Activated T-helper 2 cell treated with anti-CD3 and anti-CD28 coated beads, Interferon-gamma antibody, Interleukin-2, Interleukin-4, amounts not matched to agents 10 μg/mL and 5 μg/mL and 100 μg/mL, durations not matched to agents 14 hours and 24 hours and 36 hours (primary cell): Measurements from ENCODE around the gene COMT. TPM values are rescaled to one million over a fixed set of nuclear protein-coding genes. Genes with fewer than 3 reads are reported as not detected.
A peak's percentile ranks its signal among the peaks of the same experiment; 100 is the strongest.

Experiments used
- DNase-seq: peaks from one replicate; pipeline ENCODE4 v3.0.0; 2021; ENCODE audit warnings: low spot score
- H3K27ac Mint-ChIP-seq: one replicate; pipeline ENCODE4 v1.8.0; 2021; ENCODE audit warnings: mixed read lengths
- H3K27me3 Mint-ChIP-seq: one replicate; pipeline ENCODE4 v1.8.0; 2021; ENCODE audit warnings: low read depth, mixed read lengths
- H3K36me3 Mint-ChIP-seq: one replicate; pipeline ENCODE4 v1.8.0; 2021; ENCODE audit warnings: low read depth, mixed read lengths
- H3K4me1 Mint-ChIP-seq: one replicate; pipeline ENCODE4 v1.8.0; 2021; ENCODE audit warnings: low read depth, mixed read lengths
- H3K4me3 Mint-ChIP-seq: one replicate; pipeline ENCODE4 v1.8.0; 2021; ENCODE audit warnings: low read depth, mild to moderate bottlenecking, moderate library complexity, mixed read lengths
- H3K9me3 Mint-ChIP-seq: one replicate; pipeline ENCODE4 v1.8.0; 2021; ENCODE audit warnings: mixed read lengths
- intact Hi-C: fragments of 100-400 bp; cut with micrococcal nuclease; formaldehyde crosslinking; loops from one replicate; pipeline ENCODE4 v1.15.1; 2023
- total RNA-seq: library from RNA; stranded (reverse); gene quantifications from 2 replicates; pipeline ENCODE4 v1.2.3, GENCODE V29; 2022

The COMT gene
- total RNA-seq, 1 donor from 2014 or later, result 93.4 TPM

GRCh38 chr22:19967850-19968449, 26.4 kb downstream of the COMT start:
- DNase-seq, result no peak
- Mint-ChIP-seq H3K27ac (no peak overlapping the region), H3K4me3 (no peak overlapping the region), H3K27me3 (no peaks in the 10 kb centered on the region), H3K36me3 (peaks cover 16% of the 10 kb centered on the region), H3K9me3 (no peaks in the 10 kb centered on the region), H3K4me1 (peaks cover 2% of the 10 kb centered on the region)
- intact Hi-C loops, result no loop called here

GRCh38 chr22:19968450-19968891, 26.9 kb downstream of the COMT start:
- no peak for DNase-seq
- intact Hi-C loops, result no loop called here
- Mint-ChIP-seq H3K4me1 (no peaks in the 10 kb centered on the region), H3K9me3 (no peaks in the 10 kb centered on the region), H3K27ac (no peak overlapping the region), H3K4me3 (no peak overlapping the region), H3K27me3 (no peaks in the 10 kb centered on the region), H3K36me3 (peaks cover 13% of the 10 kb centered on the region)

DNA sequence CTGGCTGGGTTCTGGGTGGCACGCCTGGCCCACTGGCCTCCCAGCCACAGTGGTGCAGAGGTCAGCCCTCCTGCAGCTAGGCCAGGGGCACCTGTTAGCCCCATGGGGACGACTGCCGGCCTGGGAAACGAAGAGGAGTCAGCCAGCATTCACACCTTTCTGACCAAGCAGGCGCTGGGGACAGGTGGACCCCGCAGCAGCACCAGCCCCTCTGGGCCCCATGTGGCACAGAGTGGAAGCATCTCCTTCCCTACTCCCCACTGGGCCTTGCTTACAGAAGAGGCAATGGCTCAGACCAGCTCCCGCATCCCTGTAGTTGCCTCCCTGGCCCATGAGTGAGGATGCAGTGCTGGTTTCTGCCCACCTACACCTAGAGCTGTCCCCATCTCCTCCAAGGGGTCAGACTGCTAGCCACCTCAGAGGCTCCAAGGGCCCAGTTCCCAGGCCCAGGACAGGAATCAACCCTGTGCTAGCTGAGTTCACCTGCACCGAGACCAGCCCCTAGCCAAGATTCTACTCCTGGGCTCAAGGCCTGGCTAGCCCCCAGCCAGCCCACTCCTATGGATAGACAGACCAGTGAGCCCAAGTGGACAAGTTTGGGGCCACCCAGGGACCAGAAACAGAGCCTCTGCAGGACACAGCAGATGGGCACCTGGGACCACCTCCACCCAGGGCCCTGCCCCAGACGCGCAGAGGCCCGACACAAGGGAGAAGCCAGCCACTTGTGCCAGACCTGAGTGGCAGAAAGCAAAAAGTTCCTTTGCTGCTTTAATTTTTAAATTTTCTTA, 27.8 kb downstream of the COMT start:
- no peaks in the 10 kb centered on the region for H3K4me1 Mint-ChIP-seq
- no peak overlapping the region for H3K27ac Mint-ChIP-seq
- intact Hi-C loops, result no loop called here
- no peaks in the 10 kb centered on the region for H3K27me3 Mint-ChIP-seq
- no peak overlapping the region for H3K4me3 Mint-ChIP-seq
- peaks cover 13% of the 10 kb centered on the region for H3K36me3 Mint-ChIP-seq
- DNase-seq, result no peak
- H3K9me3 Mint-ChIP-seq, result no peaks in the 10 kb centered on the region

- peaks cover 9% of the 10 kb centered on the region for H3K36me3 Mint-ChIP-seq
- H3K9me3 Mint-ChIP-seq, result no peaks in the 10 kb centered on the region
- DNase-seq, result no peak
- H3K27ac Mint-ChIP-seq, result no peak overlapping the region
- no peaks in the 10 kb centered on the region for H3K4me1 Mint-ChIP-seq
- intact Hi-C loops, result loop anchor here (2.0 to 5.0 kb wide), 2 partner anchors 57 to 159 kb away; no protein-coding TSS in a partner anchor
- H3K4me3 Mint-ChIP-seq, result no peak overlapping the region
- H3K27me3 Mint-ChIP-seq, result no peaks in the 10 kb centered on the region
Measured at GRCh38 chr22:19970031-19970478, 28.5 kb downstream of the COMT start.

- Mint-ChIP-seq H3K4me3 (no peak overlapping the region), H3K27me3 (no peaks in the 10 kb centered on the region), H3K27ac (no peak overlapping the region), H3K4me1 (no peaks in the 10 kb centered on the region), H3K9me3 (no peaks in the 10 kb centered on the region), H3K36me3 (peaks cover 9% of the 10 kb centered on the region)
- peak; percentile 66 for DNase-seq
- intact Hi-C loops, result loop anchor here (2.0 to 5.0 kb wide), 2 partner anchors 57 to 158 kb away; no protein-coding TSS in a partner anchor
Measured at GRCh38 chr22:19970479-19971275, 29.1 kb downstream of the COMT start.

- Mint-ChIP-seq H3K9me3 (no peaks in the 10 kb centered on the region), H3K4me1 (no peaks in the 10 kb centered on the region), H3K27ac (no peak overlapping the region), H3K27me3 (no peaks in the 10 kb centered on the region), H3K4me3 (no peak overlapping the region), H3K36me3 (peaks cover 9% of the 10 kb centered on the region)
- intact Hi-C loops, result loop anchor here (2.0 to 5.0 kb wide), 2 partner anchors 56 to 157 kb away; no protein-coding TSS in a partner anchor
- no peak for DNase-seq
Measured at GRCh38 chr22:19971276-19972124, 29.9 kb downstream of the COMT start.

- no peaks in the 10 kb centered on the region for H3K27me3 Mint-ChIP-seq
- intact Hi-C loops, result loop anchor here (5.0 kb wide), 1 partner anchor 55 kb away; no protein-coding TSS in a partner anchor
- DNase-seq, result no peak
- H3K4me1 Mint-ChIP-seq, result no peaks in the 10 kb centered on the region
- peaks cover 2% of the 10 kb centered on the region for H3K36me3 Mint-ChIP-seq
- no peak overlapping the region for H3K4me3 Mint-ChIP-seq
- H3K9me3 Mint-ChIP-seq, result no peaks in the 10 kb centered on the region
- no peak overlapping the region for H3K27ac Mint-ChIP-seq
Measured at GRCh38 chr22:19972251-19972650, 30.7 kb downstream of the COMT start.

GRCh38 chr22:19972652-19973550, 31.3 kb downstream of the COMT start:
- Mint-ChIP-seq H3K4me3 (no peak overlapping the region), H3K36me3 (no peaks in the 10 kb centered on the region), H3K27ac (no peak overlapping the region), H3K9me3 (no peaks in the 10 kb centered on the region), H3K4me1 (no peaks in the 10 kb centered on the region), H3K27me3 (no peaks in the 10 kb centered on the region)
- intact Hi-C loops, result loop anchor here (5.0 kb wide), 1 partner anchor 54 kb away; no protein-coding TSS in a partner anchor
- no peak for DNase-seq

GRCh38 chr22:19973551-19974267, 32.1 kb downstream of the COMT start:
- no peaks in the 10 kb centered on the region for H3K9me3 Mint-ChIP-seq
- H3K4me1 Mint-ChIP-seq, result no peaks in the 10 kb centered on the region
- no peak overlapping the region for H3K27ac Mint-ChIP-seq
- no peaks in the 10 kb centered on the region for H3K36me3 Mint-ChIP-seq
- H3K4me3 Mint-ChIP-seq, result no peak overlapping the region
- intact Hi-C loops, result loop anchor here (5.0 kb wide), 1 partner anchor 54 kb away; no protein-coding TSS in a partner anchor
- H3K27me3 Mint-ChIP-seq, result no peaks in the 10 kb centered on the region
- no peak for DNase-seq

- peak; percentile 30 for DNase-seq
- Mint-ChIP-seq H3K4me1 (no peaks in the 10 kb centered on the region), H3K9me3 (no peaks in the 10 kb centered on the region), H3K4me3 (no peak overlapping the region), H3K27ac (no peak overlapping the region), H3K36me3 (no peaks in the 10 kb centered on the region), H3K27me3 (no peaks in the 10 kb centered on the region)
- intact Hi-C loops, result loop anchor here (5.0 kb wide), 1 partner anchor 53 kb away; no protein-coding TSS in a partner anchor
Measured at GRCh38 chr22:19974268-19974861, 32.8 kb downstream of the COMT start.
